GM21381 (cell line): ENCODE results near the gene TNK2.
A peak's percentile ranks its signal among the peaks of the same experiment; 100 is the strongest.
"Not testable (repeated sequence)": the region's sequence is repeated elsewhere in the genome, so short reads cannot be mapped to it uniquely, and the experiment has no call there.

Experiments
- ATAC-seq: cut with Tn5 transposase; IDR thresholded peaks from one replicate; pipeline ENCODE4 v1.9.1; 2021; ENCODE audit warnings: mild to moderate bottlenecking, moderate library complexity; ENCODE audit not compliant: unreplicated experiment

TNK2 gene

DNA sequence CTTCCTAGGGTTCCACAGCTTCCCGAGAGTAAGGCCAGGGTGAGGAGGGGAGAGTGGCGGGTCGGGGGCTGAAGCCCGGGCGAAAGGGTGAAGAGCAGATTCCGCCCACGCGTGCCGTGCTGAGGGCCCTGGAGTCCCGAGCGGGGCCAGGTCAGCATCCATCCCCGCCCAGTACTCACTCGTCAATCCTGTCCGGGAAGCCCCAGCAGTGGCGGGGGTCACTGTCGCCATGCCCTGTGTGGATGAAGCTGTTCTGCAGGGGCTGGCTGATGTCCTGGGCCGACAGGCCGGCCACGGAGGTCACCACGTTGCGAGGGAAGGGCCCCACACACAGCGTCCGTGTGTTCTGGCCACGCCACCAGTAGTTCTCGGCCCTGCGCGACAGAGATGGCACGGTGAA, 36.3 kb downstream of the TNK2 start:
- ATAC-seq, result no peak

- not testable (repeated sequence) for ATAC-seq
These were observed 36.7 kb downstream of the TNK2 start for GRCh38 chr3:195871686-195872085.

DNA sequence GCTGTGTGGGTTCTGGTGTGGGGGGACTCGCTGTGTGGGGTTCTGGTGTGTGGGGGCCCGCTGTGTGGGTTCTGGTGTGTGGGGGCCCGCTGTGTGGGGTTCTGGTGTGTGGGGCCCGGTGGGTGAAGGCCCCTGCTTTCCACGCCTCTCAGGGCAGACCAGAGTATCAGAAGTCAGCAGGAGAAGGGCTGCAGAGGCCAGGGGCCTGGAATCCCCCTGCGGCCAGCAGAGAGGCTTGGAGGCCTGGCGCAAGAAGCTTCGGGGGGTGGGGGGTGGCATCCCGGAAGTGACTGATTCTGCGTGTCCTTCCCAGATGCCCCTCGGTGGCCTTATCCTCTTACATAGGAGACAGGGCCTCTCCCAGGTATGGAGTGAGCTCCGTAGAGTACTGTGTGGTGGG, 37.4 kb downstream of the TNK2 start:
- no peak for ATAC-seq

DNA sequence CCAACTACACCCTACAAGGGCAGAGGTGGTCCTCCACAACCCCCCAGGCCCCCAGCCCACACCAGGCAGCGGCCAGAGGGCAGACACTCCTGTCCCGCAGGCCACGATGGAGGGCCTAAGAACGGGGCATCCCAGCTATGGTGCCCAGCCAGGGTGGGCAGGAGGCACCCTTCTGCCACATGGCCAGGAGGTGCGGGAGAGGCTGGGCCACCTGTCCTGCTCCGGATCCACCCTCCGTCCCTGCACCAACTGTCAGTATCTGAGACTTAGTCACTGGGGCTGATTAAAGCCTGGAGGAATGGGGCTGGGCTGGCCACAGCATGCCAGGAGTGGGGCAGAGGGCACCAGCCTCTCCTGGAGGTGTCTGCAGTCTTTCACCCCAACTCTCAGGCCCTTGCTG, 37.9 kb downstream of the TNK2 start:
- no peak for ATAC-seq

GRCh38 chr3:195869413-195870001, 38.8 kb downstream of the TNK2 start:
- no peak for ATAC-seq

GRCh38 chr3:195868866-195869412, 39.4 kb downstream of the TNK2 start:
- no peak for ATAC-seq

- no peak for ATAC-seq
These were observed 40.0 kb downstream of the TNK2 start for GRCh38 chr3:195868336-195868865.

GRCh38 chr3:195867631-195868335, 40.6 kb downstream of the TNK2 start:
- no peak for ATAC-seq

GRCh38 chr3:195866686-195867511, 41.5 kb downstream of the TNK2 start:
- no peak for ATAC-seq

DNA sequence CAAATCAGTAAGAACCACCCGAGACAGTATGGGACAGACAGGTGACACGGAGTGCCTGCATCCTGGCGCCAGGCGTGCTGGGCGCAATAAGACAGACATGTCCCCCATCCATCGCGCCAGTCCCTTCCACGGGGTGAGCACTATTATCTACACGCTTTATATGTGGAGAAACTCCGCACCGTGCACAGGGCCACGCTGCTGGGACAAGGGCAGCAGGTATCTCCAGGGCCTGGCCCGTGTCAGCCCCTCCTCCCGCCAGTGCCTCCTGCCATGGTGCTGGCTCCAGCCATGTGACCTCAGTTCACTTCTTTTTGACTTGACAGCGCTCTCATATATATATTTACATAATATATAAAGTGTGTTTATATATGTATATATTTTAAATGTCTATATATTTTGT, 42.6 kb downstream of the TNK2 start:
- no peak for ATAC-seq

DNA sequence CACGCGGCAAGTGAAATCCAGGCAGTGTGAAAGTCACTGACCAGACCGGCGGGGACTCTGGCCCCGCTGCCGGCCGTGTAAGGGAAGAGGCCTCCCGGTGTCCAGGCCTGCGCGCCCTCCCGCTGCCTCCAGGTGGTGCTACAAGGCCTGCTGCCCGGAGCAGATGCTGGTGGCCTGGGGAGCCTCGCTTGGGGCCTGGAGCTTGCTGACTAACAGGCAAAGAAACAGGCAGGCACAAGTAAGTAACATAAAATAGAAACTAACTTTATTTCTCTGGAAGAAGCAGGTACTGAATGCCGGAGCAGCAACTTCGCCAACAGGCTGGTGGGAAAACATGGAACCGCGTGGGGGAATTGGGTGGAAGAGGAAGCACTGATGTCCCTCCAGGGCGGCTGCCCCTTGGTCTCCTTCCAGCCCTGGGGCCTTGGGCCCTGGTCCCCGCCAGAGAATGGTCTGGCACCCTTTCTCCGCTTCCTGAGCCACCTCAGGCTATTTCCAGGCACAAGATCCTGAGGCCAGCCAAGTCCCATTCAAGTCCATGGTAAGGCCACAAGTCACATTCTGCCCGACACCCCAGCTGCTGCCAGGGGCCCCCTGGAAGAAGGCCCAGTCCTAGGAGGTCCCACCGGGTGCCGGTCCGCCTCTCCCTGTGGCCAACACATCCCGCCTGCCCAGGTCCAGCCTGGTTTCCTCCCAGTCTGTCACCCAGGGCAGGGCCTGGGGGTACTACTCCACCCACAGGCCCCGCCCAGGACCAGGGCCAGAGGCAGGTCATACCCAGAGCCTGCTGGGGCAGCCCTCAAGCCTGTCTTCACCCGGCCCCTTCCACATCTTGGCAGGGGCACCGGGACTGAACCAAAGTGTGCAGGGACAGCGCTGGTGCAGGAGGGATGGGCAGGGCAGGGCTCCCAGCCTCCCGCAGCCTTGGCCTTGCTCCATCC, 45.0 kb downstream of the TNK2 start:
- ATAC-seq, result peak; percentile 75

DNA sequence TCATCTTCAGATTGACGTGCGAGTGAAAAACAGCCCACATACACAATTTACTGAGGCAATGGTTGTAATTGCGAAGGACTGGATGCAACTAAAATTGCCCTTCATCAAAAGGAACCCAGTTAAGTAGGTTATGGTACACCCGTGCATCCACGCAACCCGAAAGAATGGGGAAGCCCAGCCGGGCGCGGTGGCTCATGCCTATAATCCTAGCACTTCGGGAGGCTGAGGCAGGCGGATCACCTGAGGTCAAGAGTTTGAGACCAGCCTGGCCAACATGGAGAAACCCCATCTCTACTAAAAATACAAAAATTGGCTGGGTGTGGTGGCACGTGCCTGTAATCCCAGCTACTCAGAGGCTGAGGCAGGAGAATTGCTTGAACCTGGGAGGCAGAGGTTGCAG, 46.0 kb downstream of the TNK2 start:
- ATAC-seq, result not testable (repeated sequence)

- no peak for ATAC-seq
These were observed 47.9 kb downstream of the TNK2 start for GRCh38 chr3:195860456-195860855.

DNA sequence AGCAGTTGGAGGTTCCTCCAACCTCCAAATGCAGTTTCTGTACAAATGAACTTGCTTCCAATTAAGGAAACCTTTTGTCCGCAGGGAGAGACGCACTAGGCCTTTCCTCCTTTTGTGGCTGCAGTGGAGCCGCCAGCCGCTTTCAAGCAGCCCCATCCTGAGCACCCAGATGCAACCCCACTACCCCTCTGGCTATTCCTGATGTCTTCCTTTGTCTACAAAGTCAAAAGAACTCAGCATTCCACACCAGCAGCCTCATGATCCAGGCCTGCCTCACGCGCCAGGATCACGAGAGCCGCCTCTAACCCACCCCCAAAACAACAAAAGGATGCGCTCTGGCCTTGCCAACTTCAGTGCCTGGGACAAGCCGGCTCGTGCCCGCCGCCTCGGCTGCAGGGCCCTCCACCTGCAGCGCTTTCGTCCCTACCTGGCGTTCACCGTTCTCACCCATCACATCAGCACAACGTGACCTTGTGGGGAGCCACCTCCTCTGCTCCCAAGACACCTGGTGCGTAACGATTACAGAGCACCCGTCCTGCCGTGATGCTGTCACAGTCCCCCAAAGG, 48.4 kb downstream of the TNK2 start:
- no peak for ATAC-seq

DNA sequence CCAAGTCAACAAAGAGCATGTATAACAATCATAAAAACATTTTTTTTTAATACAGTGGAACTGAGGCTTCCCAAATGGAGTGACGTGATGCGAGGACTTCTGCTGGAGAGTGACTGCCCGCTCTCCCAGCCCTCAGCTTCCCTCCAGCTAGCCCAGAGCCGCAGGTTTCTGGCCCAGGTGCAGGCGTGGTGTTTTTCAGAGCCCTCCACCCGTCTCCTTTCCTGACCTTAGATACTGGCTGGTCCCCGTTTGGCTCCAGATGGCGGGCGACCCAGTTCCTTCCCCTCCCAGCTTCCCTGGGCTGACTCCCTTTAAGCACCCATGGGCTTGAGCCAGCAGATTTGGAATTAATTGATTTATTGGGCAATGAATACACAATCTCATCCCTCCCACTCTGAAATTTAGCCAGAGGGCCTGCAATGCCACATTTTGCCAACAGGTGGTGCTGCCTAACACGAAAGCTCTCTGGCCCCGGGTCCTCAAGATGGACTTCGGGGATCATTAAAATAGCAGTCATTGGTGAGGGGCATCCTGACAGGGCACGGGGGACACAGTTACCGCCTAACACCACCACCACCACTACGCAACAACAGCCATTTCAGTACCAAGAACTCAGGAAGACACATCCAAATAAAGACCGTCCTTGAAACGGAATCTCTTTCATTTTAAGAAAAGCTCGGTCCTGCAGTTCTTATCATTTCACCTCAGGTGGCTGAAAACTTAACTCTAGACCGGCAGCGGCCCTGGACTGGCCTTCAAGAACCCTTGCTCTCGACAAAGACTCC, 49.1 kb downstream of the TNK2 start:
- no peak for ATAC-seq

- ATAC-seq, result no peak
These were observed 51.8 kb downstream of the TNK2 start for GRCh38 chr3:195856410-195857084.

DNA sequence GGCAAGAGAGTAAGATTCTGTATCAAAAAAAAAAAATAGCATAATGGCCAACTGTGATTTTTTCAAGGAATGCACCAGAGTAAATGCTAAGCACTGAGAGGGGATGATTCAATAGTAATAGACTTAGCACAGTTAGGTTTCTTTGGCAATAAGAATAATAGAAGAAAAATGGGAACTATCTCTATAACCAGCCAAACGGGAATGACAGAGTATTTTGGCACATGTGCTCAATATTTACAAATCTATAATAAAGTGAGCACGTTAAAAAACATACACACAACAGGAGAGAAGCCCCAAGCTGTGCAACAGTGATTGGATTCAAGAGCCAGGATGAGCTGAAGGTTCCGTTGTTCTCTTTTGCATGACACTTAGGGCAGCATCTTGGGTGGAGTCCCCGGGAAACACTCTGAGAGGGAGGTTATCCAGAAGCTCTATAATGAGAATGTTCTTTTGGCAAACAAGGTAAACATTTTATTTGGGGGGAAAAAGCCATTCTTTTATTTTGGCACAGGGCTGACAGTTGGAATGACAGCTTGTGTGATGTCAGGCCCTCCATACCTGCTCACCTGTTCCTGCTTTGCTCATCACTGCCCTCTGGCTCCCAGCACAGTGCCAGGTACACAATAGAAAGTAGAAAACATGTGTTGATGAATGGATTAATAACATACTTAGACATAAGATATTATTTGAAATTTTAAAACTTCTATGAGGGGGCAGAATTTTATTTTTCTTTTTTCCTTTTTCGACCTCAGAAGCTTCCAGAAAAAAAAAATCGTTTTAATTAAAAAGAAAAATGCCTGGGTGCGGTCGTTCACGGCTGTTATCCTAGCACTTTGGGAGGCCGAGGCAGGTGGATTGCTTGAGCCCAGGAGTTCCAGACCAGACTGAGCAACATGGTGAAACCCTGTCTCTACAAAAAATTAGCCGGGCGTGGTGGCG, 52.6 kb downstream of the TNK2 start:
- no peak for ATAC-seq
